Activated naive CD8-positive, alpha-beta T cell treated with anti-CD3 and anti-CD28 coated beads, Interleukin-2, amount 10 ng/mL, durations not matched to agents 7 days and 5 days (primary cell): ENCODE data around the gene NFAM1. TPM values are rescaled to one million over a fixed set of nuclear protein-coding genes. Genes with fewer than 3 reads are reported as not detected.

Source experiments
- ATAC-seq: fragments of 150-1000 bp; cut with Tn5 transposase; one replicate; pipeline ENCODE4 v1.10.0; 2021; ENCODE audit warnings: low read depth, moderate library complexity
- POLR2A ChIA-PET: fragments of 350-600 bp; sonication (Branson Sonifier 250); formaldehyde crosslinking; loops from one replicate; lab custom pipeline; 2021; ENCODE audit warnings: antibody characterized with exemption; lab: Charles Lee
- DNase-seq: peaks from one replicate; pipeline ENCODE4 v3.0.0; 2021
- H3K27ac Mint-ChIP-seq: one replicate; pipeline ENCODE4 v1.8.0; 2022; ENCODE audit warnings: mild to moderate bottlenecking, mixed read lengths
- H3K27me3 Mint-ChIP-seq: one replicate; pipeline ENCODE4 v1.8.0; 2022; ENCODE audit warnings: mild to moderate bottlenecking, moderate library complexity, mixed read lengths
- H3K36me3 Mint-ChIP-seq: one replicate; pipeline ENCODE4 v1.8.0; 2021; ENCODE audit warnings: mild to moderate bottlenecking, mixed read lengths
- H3K4me1 Mint-ChIP-seq: one replicate; pipeline ENCODE4 v1.8.0; 2021; ENCODE audit warnings: mixed read lengths
- H3K4me3 Mint-ChIP-seq: one replicate; pipeline ENCODE4 v1.8.0; 2022; ENCODE audit warnings: mild to moderate bottlenecking, moderate library complexity, mixed read lengths
- H3K9me3 Mint-ChIP-seq: one replicate; pipeline ENCODE4 v1.8.0; 2021; ENCODE audit warnings: mixed read lengths
- total RNA-seq, 2 experiments: library from RNA; stranded (reverse); gene quantifications; one replicate each; pipeline ENCODE4 v1.2.3, GENCODE V29; 2021

The NFAM1 gene
- total RNA-seq, 2 experiments from 2014 or later, result 0.22 to 0.26 TPM

- no peaks in the 10 kb centered on the region for H3K36me3 Mint-ChIP-seq
- no peaks in the 10 kb centered on the region for H3K9me3 Mint-ChIP-seq
- ATAC-seq (no peak), DNase-seq (no peak)
- POLR2A ChIA-PET, result no interaction called here
- no peaks in the 10 kb centered on the region for H3K4me1 Mint-ChIP-seq
- H3K27ac Mint-ChIP-seq, result no peak overlapping the region
- H3K27me3 Mint-ChIP-seq, result no peaks in the 10 kb centered on the region
- no peak overlapping the region for H3K4me3 Mint-ChIP-seq
These were observed 97.2 kb downstream of the NFAM1 start for GRCh38 chr22:42334875-42335512.

DNA sequence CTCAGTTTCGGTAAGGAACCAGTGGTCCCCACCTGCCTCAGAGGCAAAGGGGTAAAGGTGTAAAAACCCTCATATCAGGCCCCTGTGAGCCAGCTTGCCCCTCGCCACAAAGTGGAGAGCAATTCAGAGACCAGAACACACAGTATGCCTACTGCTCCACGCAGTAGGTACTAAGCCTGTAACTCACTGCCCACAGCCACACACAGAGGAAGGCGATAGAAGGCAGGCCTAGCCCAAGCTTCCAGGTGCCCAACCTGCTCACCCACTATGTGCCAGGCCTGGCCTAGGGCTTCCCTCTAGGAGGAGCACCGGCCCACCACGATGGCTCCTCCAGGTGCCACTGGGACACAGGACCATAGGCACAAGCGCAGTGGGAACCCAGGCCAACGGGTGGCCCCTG, 98.7 kb downstream of the NFAM1 start:
- Mint-ChIP-seq H3K9me3 (no peaks in the 10 kb centered on the region), H3K36me3 (no peaks in the 10 kb centered on the region), H3K27ac (no peak overlapping the region), H3K4me1 (no peaks in the 10 kb centered on the region), H3K27me3 (no peaks in the 10 kb centered on the region), H3K4me3 (no peak overlapping the region)
- DNase-seq, result no peak
- no peak for ATAC-seq
- POLR2A ChIA-PET, result no interaction called here

- Mint-ChIP-seq H3K27ac (no peak overlapping the region), H3K9me3 (no peaks in the 10 kb centered on the region), H3K4me3 (no peak overlapping the region), H3K36me3 (no peaks in the 10 kb centered on the region), H3K4me1 (peaks cover 7% of the 10 kb centered on the region), H3K27me3 (no peaks in the 10 kb centered on the region)
- no peak for ATAC-seq
- DNase-seq, result no peak
- POLR2A ChIA-PET, result no interaction called here
These were observed 100.1 kb downstream of the NFAM1 start for GRCh38 chr22:42332089-42332488.

DNA sequence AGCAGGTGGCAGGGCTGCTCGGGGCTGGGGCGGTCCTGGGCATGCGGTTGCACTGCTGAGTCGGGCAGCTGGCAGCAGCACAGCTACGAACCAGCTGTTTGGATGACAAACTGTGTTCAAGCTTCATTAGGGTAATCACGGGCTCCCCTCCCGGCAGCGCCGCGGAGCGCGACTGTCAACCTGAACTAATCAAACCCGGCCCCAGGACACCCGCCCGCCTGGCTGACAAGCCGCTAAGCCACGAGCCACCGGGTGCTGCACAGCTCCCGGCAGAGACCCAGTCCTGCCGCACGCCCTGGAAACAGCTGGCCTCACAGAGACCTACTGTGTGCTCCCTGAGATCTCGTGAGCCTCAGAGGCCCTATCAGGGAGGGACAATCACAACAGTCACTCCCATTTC, 101.2 kb downstream of the NFAM1 start:
- Mint-ChIP-seq H3K9me3 (no peaks in the 10 kb centered on the region), H3K36me3 (no peaks in the 10 kb centered on the region), H3K4me3 (no peak overlapping the region), H3K27ac (no peak overlapping the region), H3K27me3 (no peaks in the 10 kb centered on the region), H3K4me1 (peaks cover 9% of the 10 kb centered on the region)
- POLR2A ChIA-PET, result no interaction called here
- DNase-seq (no peak), ATAC-seq (no peak)

Other genes starting within 250 kb of the NFAM1 start
- 10 to 100 TPM; 77.0 to 87.4 TPM for gene TCF20, start 161.8 kb downstream of the NFAM1 start, total RNA-seq
- 10 to 100 TPM; 69.9 to 72.1 TPM for gene RRP7A, start 87.4 kb upstream of the NFAM1 start, total RNA-seq
- gene SERHL2, start 121.6 kb upstream of the NFAM1 start, total RNA-seq, result 1 to 10 TPM; 1.0 to 2.2 TPM
- 10 to 100 TPM; 84.7 to 86.0 TPM for gene POLDIP3, start 182.5 kb upstream of the NFAM1 start, total RNA-seq
- gene ATP5MGL, start 208.2 kb upstream of the NFAM1 start, total RNA-seq, result 1 to 10 TPM; 1.3 to 1.9 TPM
- 10 to 100 TPM; 61.3 to 65.4 TPM for gene CYB5R3, start 217.0 kb upstream of the NFAM1 start, total RNA-seq